ENCODE results near the gene SCUBE1.

- no peak for TF ChIP-seq POLR2A (IDR thresholded peaks at IDR 0.05)
- TF ChIP-seq CTCF (IDR thresholded peaks at IDR 0.05): no peak
These were observed 47.7 kb upstream of the SCUBE1 start for GRCh38 chr22:43390872-43391271.

All from esophagus squamous epithelium (tissue), 4 donors.